ENCODE data around the gene LSMEM2.
"Not testable (repeated sequence)": the region's sequence is repeated elsewhere in the genome, so short reads cannot be mapped to it uniquely, and the experiment has no call there.

Gene LSMEM2

GRCh38 chr3:50266017-50266416 is 12.9 kb upstream of the LSMEM2 start:
- DNase-seq = no peak

- DNase-seq = no peak
Observed at GRCh38 chr3:50266836-50267235, 12.1 kb upstream of the LSMEM2 start.

- no peak for DNase-seq
Observed at GRCh38 chr3:50267280-50267913, 11.5 kb upstream of the LSMEM2 start.

- DNase-seq = no peak
Observed at GRCh38 chr3:50268276-50268675, 10.6 kb upstream of the LSMEM2 start.

GRCh38 chr3:50268703-50269451 is 10.0 kb upstream of the LSMEM2 start, which contains the start of gene SEMA3B:
Gene SEMA3B, plus strand, starts transcription at chr3:50269147. Its CDS starts 94 bp downstream, at chr3:50269241.
- no peak for DNase-seq

- no peak for DNase-seq
Observed at GRCh38 chr3:50269460-50269859, 9.4 kb upstream of the LSMEM2 start.

- DNase-seq = no peak
Observed at GRCh38 chr3:50269977-50270413, 8.9 kb upstream of the LSMEM2 start.

GRCh38 chr3:50270422-50271224 is 8.3 kb upstream of the LSMEM2 start:
- no peak for DNase-seq

- no peak for DNase-seq
Observed at GRCh38 chr3:50271314-50271936, 7.5 kb upstream of the LSMEM2 start.

GRCh38 chr3:50272538-50272910 is 6.4 kb upstream of the LSMEM2 start:
- not testable (repeated sequence) for DNase-seq

GRCh38 chr3:50272911-50273688 is 5.8 kb upstream of the LSMEM2 start:
- peak; percentile 73 for DNase-seq

- no peak for DNase-seq
Observed at GRCh38 chr3:50273689-50274065, 5.2 kb upstream of the LSMEM2 start.

- peak; percentile 54 for DNase-seq
Observed at GRCh38 chr3:50274371-50275104, 4.3 kb upstream of the LSMEM2 start.

GRCh38 chr3:50275141-50275995 is 3.5 kb upstream of the LSMEM2 start:
- DNase-seq = no peak

- no peak for DNase-seq
Observed at GRCh38 chr3:50275996-50276761, 2.7 kb upstream of the LSMEM2 start.

GRCh38 chr3:50276762-50277101 is 2.2 kb upstream of the LSMEM2 start:
- no peak for DNase-seq

- DNase-seq = no peak
Observed at GRCh38 chr3:50278123-50278879, 586 bp upstream of the LSMEM2 start.

- DNase-seq = no peak
Observed at GRCh38 chr3:50279255-50280016, 549 bp downstream of the LSMEM2 start.
